NCI-H2196 (cell line): ENCODE data around the gene CASQ1.

ENCODE experiments used
- DNase-seq: peaks from one replicate; lab custom pipeline; 2025; ENCODE audit not compliant: unreplicated experiment; lab: John Stamatoyannopoulos, UW

Gene CASQ1

GRCh38 chr1:160204526-160205241 lies 14.3 kb downstream of the CASQ1 start:
- no peak for DNase-seq

DNA sequence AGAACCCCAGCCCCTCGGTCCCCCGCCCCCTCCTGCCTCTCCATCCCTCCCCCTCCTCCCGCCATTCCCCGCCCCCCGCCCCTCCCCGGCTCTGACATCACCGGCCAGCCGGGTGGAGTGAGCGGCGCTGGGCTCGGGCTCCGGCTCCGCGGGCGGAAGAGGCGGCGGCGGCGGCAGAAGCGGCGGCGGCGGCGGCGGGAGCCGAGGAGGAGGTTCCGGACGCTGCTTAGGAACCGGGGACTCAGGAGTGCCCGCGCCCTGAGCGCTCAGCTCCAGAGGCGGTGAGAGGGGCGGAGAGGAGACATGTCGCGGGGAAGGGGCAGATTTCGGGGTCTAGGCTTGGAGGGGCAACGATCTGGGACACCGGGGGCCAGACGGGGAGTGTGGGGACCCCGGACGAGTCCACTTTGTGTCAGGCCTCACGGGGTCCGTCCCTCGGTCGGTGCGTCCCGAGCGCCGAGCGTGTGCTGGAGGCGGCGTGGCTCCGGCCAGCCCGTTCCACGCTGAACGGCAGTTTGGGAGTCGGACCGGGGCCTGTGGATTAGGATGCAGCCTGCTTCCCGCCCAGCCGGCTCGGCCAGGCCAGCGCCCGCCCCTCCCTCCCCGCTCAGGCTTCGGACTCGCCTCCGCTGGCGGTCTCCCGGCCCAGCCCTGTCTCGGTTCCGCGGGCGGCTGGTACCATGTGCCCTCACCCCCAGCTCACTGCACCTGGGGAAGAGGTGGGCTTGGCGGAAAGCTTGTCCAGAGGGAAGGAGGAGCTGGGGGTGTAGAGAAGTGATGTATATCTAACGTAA lies 15.1 kb downstream of the CASQ1 start, which contains the start of gene PEA15:
TSS of gene PEA15 (plus strand) at position 143 of the 794 bp plus-strand sequence. CDS start 6,161 bp downstream, outside the sequence.
- peak; percentile 61 for DNase-seq

DNA sequence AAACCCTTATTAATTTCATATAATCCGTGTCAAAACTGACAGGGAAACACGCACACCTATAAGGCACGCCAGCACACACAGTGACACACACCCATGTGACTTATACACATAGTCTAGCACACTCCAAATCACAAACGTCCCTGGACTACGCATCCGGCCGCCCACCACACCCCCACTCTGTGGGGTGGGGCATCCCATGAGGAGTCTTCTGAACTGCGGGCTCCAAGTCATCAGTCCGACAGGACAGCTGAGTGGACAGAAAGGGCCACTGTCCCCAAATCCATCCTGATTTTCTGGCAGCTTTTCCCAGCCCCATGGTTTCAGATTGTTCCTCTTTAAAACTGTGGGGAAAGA lies 15.6 kb downstream of the CASQ1 start:
- no peak for DNase-seq

DNA sequence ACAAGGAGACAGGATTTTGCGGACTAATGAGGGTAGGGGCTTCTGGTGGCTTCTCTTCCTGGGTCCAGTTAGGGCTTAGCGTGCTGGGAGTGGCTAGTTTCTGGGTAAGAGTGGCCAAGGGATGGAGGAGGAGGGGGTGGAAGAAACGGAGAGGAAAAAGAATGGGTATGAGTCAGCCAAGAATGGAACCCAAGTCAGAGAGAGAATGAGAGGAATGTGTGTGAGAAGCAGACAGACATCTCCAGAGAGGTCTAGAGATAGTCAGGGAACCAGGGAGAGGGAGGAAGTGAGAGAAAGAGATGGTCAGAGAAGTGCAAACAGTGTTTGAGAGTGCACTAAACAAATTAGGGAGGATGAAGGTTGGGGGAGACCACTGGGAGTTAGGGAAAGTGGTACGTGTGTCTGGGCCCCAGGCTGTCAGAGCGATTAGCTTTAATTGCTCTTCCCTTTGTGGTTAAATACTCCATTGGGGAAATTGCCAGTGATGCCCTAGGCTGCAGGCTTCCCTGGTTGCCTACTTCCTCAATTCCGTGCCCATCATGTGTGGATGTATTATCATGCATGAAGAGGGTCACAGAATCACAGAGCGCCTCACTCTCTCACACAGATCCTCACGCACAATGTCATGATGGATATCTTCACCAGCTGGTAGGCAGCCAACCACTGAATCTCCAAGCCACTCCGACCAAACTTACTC lies 16.2 kb downstream of the CASQ1 start:
- no peak for DNase-seq

GRCh38 chr1:160207118-160207650 lies 16.8 kb downstream of the CASQ1 start:
- DNase-seq = no peak

DNA sequence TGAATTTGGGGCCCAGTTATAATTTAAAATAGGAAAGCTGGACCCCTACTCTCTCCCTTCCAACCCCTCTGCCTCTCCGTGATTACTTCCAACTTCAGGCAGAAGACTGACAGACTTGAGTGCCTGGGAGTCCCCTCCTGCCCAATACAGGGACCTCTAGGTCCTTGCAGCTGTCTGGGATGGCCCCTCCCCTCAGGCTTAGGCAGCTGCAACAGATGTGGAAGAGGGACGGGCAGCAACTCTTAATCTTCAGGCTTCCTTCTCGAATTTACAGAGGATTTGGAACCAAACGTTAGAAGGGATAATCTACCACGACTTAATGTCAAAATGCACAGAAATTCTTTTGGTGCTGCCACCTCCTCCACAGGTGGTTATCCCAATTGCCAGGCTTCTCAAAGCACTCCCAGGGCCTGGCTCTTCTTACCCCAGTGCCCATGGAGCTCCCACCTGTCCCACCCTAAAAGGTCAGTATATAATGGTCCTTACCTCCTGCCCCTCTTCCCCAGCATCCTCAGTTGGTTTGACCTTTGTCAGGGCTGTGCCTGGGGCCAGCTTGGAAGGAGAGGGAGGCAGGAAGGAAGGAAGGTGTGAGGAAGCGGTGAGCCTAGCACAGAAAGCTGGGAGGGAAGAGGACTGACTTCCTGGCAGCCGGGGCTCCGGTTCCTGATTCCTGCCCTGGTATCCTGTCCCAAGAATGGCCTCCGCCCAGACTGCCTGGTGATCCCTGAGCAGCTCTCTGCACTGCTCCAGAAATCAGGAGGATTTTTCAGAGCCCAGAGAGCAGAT lies 17.6 kb downstream of the CASQ1 start:
- no peak for DNase-seq

- DNase-seq = no peak
Measured at GRCh38 chr1:160208557-160209320, 18.4 kb downstream of the CASQ1 start.

DNA sequence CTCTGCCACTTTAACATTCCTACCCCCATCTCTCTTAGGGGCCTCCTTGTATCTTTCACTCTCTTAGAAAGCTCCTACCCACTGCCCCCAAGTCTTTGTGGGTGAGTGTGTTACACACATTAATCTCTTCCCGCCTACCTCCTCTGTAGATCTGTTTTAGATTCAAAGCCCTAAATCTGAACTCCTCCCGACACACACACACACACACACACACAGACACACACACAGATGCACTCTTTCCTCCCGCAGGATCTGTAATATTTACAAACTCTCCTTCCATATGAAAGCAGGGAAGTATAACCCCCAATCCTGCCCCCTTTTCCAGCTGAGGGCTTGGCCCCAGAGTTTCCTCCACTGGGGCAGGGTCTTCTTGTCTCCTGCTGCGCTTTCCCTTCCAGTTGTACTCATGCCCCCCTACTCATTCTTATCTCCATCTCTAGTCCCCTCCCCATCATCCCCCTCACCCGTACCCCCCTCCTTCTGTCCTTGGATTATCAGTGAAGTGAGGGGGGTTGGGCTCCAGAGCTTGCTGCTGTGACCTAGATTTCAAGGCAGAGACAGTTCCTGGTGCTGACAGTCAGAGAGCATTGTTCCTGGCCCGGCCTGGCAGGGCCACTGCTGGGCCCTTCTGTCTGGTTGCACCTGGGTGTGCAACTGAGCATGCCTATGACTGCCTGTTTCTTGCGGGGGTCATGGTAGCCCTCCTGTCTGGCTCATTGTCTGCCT lies 19.1 kb downstream of the CASQ1 start:
- no peak for DNase-seq

DNA sequence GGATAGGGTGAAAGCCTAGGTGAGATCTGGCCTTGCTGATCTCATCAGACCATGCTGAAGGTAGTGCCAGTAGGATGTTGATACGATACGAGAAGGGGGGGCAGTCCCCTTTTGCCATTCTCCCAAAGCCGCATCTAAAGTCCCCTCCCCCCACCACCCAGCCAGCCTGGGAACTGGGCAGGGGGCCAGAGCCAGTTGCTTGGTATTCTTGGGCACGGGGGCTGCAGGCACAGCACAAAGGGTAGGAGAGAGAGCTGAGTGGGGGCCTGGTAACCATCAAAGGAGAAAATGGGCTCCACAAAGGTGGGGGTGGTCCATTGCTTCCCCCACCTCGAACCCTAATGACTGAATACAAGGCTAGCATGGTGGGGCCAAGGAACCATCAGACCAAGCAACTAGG lies 20.2 kb downstream of the CASQ1 start:
- DNase-seq = no peak

DNA sequence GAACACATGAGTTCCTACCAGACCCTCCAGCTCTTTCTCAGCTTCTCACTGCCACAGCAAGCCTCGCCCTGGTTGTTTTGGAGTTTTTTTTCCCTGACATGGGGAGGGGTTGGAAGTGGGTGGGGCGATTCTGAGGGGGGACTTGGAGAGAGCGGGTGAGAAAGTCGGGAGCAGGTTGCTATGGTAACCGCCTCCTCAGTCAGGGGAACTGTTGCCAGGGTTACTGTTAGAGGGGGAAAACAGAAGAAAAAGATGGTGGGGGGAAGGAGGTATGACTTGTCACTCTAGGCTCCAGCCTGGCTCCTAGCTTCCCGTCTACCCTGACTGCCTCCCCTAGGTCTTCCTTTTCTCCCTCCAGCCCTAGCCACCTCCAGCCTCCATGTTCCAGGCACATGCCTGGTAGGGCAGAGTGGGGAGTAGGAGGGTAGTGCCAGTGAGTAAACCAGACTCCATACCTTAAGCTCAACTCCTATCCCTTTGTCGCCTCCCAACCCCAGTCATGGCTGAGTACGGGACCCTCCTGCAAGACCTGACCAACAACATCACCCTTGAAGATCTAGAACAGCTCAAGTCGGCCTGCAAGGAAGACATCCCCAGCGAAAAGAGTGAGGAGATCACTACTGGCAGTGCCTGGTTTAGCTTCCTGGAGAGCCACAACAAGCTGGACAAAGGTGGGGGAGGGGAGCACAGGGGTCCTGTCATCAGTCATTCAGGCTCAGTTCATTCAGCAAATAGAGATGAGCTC lies 20.8 kb downstream of the CASQ1 start:
- no peak for DNase-seq

- no peak for DNase-seq
Measured at GRCh38 chr1:160214481-160215140, 24.2 kb downstream of the CASQ1 start.

GRCh38 chr1:160216301-160216700 lies 25.9 kb downstream of the CASQ1 start:
- no peak for DNase-seq

DNA sequence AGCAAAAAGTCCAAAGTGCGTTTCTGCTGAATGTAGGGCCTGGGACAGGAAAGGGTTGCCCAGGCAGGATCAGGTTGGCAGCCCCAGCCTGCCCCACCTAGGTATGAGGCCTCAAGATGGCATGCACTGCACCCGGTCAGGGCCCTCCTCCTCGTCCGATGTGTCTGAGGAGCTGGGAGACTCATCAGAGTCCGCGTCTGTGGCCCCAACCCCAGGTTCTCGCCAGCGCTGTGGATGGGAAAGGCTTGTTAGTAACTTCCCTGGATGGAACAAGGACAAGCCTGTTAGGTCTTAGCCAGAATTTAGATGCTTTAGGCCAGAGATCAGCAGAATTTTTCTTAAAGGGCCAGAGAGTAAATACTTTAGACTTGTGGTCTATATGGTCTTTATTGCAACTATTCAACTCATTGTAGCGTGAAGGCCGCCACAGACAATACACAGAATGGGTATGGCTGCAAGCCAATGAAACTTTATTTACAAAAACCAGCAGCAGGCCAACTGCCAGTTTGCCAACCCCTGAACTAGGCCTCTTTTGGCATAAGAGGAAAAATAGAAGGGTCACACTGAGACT lies 27.2 kb downstream of the CASQ1 start:
- no peak for DNase-seq

GRCh38 chr1:160219062-160219929 lies 28.9 kb downstream of the CASQ1 start:
- peak; percentile 31 for DNase-seq

- DNase-seq = no peak
Measured at GRCh38 chr1:160220301-160220700, 29.9 kb downstream of the CASQ1 start.

- DNase-seq = no peak
Measured at GRCh38 chr1:160221089-160221488, 30.7 kb downstream of the CASQ1 start.

- no peak for DNase-seq
Measured at GRCh38 chr1:160222546-160222945, 32.2 kb downstream of the CASQ1 start.
